GM12878 (cell line): Measurements from ENCODE around the gene MROH2A. TPM values are rescaled to one million over a fixed set of nuclear protein-coding genes. Genes with fewer than 3 reads are reported as not detected.

Source experiments
- ATAC-seq: fragments of 200-7000 bp; cut with Tn5 transposase; 3 replicates; pipeline ENCODE4 v1.9.1; 2020; ENCODE audit warnings: mild to moderate bottlenecking, moderate library complexity
- BruUV-seq: library from RNA; stranded (reverse); fragments of 400-500 nt; replicated peaks from 2 replicates; lab custom pipeline; 2021; lab: Mats Ljungman, UMichigan
- CTCF ChIA-PET: fragments of 300-600 bp; sonication (Branson Sonifier 250); formaldehyde crosslinking; extraction: SDS; loops from one replicate; lab custom pipeline; 2021; ENCODE audit warnings: inconsistent platforms; lab: Yijun Ruan, JAX
- POLR2A ChIA-PET: fragments of 350-600 bp; formaldehyde crosslinking; extraction: SDS; loops from one replicate; lab custom pipeline; 2021; ENCODE audit warnings: inconsistent platforms; lab: Charles Lee
- RAD21 ChIA-PET: fragments of 300-600 bp; sonication (Branson Sonifier 250); formaldehyde crosslinking; loops from one replicate; lab custom pipeline; 2023; ENCODE audit warnings: antibody characterized with exemption; ENCODE audit not compliant: unreplicated experiment; lab: Charles Lee
- SMC1A ChIA-PET: fragments of 300-600 bp; sonication (Branson Sonifier 250); formaldehyde crosslinking; loops from one replicate; lab custom pipeline; 2023; ENCODE audit not compliant: unreplicated experiment, uncharacterized antibody; lab: Charles Lee
- DNase-seq: peaks from one replicate; pipeline ENCODE4 v3.0.0-alpha.2; 2011; ENCODE audit warnings: low read depth, low spot score
- FAIRE-seq: peaks from 3 replicates; lab custom pipeline; 2011; peaks lifted over from hg19 to GRCh38; lab: Jason Lieb, UNC
- H2AFZ ChIP-seq: 2 replicates; pipeline ENCODE4 v1.6.0; 2011; ENCODE audit warnings: low read depth, low read length, control low read depth; ENCODE audit not compliant: control insufficient read depth
- H3K27ac ChIP-seq: 2 replicates; pipeline ENCODE4 v1.5.1; 2011; ENCODE audit warnings: control low read depth; ENCODE audit not compliant: control insufficient read depth, insufficient read depth
- H3K27me3 ChIP-seq, 2 experiments: replicated peaks in 1 of 2; 2 replicates each; pipeline versions ENCODE4 v1.6.0 to v1.6.1; 2011; ENCODE audit warnings: low read length in 1 of 2; ENCODE audit not compliant: control insufficient read depth in 2 of 2, insufficient read depth in 2 of 2
- H3K36me3 ChIP-seq, 2 experiments: 2 replicates each; pipeline ENCODE4 v1.5.1; 2011; ENCODE audit warnings: low read length in 1 of 2; ENCODE audit not compliant: control insufficient read depth in 2 of 2, insufficient read depth in 2 of 2
- H3K4me1 ChIP-seq: 2 replicates; pipeline ENCODE4 v1.6.1; 2011; ENCODE audit warnings: mild to moderate bottlenecking, low read length, moderate library complexity, mixed read lengths; ENCODE audit not compliant: control insufficient read depth, insufficient read depth
- H3K4me2 ChIP-seq: 2 replicates; pipeline ENCODE4 v1.6.0; 2011; ENCODE audit warnings: control low read depth; ENCODE audit not compliant: control insufficient read depth, insufficient read depth
- H3K4me3 ChIP-seq: fragments of 200-600 bp; sonication (generic); 2 replicates; pipeline ENCODE4 v1.5.1; 2016
- H3K79me2 ChIP-seq: 2 replicates; pipeline ENCODE4 v1.6.0; 2011; ENCODE audit warnings: low read length; ENCODE audit not compliant: control insufficient read depth, insufficient read depth
- H3K9ac ChIP-seq: 2 replicates; pipeline ENCODE4 v1.8.0; 2011; ENCODE audit warnings: low read length, control low read depth, mixed read lengths; ENCODE audit not compliant: control insufficient read depth, insufficient read depth
- H3K9me3 ChIP-seq: replicated peaks from 3 replicates; pipeline ENCODE4 v1.5.1; 2011; ENCODE audit warnings: mild to moderate bottlenecking, low read length; ENCODE audit not compliant: control insufficient read depth, insufficient read depth
- H4K20me1 ChIP-seq: 2 replicates; pipeline ENCODE4 v1.6.0; 2011; ENCODE audit not compliant: control insufficient read depth, insufficient read depth
- KDM1A ChIP-seq: fragments of 200-600 bp; sonication (generic); IDR thresholded peaks from 2 replicates; pipeline ENCODE4 v1.6.1; 2016; ENCODE audit warnings: borderline replicate concordance
- NFIC ChIP-seq: IDR thresholded peaks from 2 replicates; pipeline ENCODE4 v1.6.1; 2012; ENCODE audit warnings: low read depth, mild to moderate bottlenecking, inconsistent platforms, low read length, moderate library complexity
- POLR2AphosphoS5 ChIP-seq: IDR thresholded peaks from 2 replicates; pipeline ENCODE4 v1.6.1; 2011; ENCODE audit warnings: mild to moderate bottlenecking, low read length, inconsistent platforms
- RFX5 ChIP-seq: IDR thresholded peaks from 2 replicates; pipeline ENCODE4 v1.6.1; 2011; ENCODE audit warnings: low read depth, low read length, improper control_type of control experiment
- SP1 ChIP-seq: IDR thresholded peaks from one replicate; pipeline ENCODE4 v1.6.1; 2011; ENCODE audit warnings: low read depth, low read length
- WGBS: methylation state at CpG from one replicate; pipeline ENCODE4 v1.1.6; 2016; ENCODE audit warnings: low lambda C conversion rate; ENCODE audit not compliant: insufficient replicate concordance, insufficient coverage; ENCODE audit errors: missing lambda C conversion rate; 5-methylcytosine and 5-hydroxymethylcytosine counted together
- in situ Hi-C: fragments of 300-500 bp; cut with MboI; formaldehyde crosslinking; loops from 9 replicates; pipeline ENCODE4 v1.14.3; 2018; ENCODE audit warnings: mixed read lengths
- intact Hi-C: fragments of 100-400 bp; cut with micrococcal nuclease; formaldehyde crosslinking; loops from one replicate; pipeline ENCODE4 v1.14.2; 2022; ENCODE audit not compliant: unreplicated experiment
- polyA plus RNA-seq, 11 experiments: library from polyadenylated mRNA; depleted of rRNA in 4 of 11; unstranded in 6 of 11; stranded (reverse) in 5 of 11; fragments of >200 nt; fragmentation: Nextera tagmentation in 4 of 11; fragmentation: Illumina TruSeq in 1 of 11; extraction: Ambion mirVana in 4 of 11; extraction: Trizol in 1 of 11; gene quantifications; 1 replicate in 1 of 11; 2 replicates in 10 of 11; pipeline versions ENCODE4 v1.2.1 to v1.2.3, GENCODE V29; 2011 to 2016; ENCODE audit warnings: inconsistent platforms in 2 of 11, missing spikeins in 2 of 11, low read depth in 1 of 11
- total RNA-seq, 4 experiments: library from RNA; depleted of rRNA in 3 of 4; stranded (reverse); fragments of >200 nt in 3 of 4; fragmentation: Illumina TruSeq in 1 of 4; extraction: Trizol in 1 of 4; gene quantifications; 2 replicates each; pipeline versions ENCODE4 v1.2.1 to v1.2.3, GENCODE V29; 2013 to 2021
- TF ChIP-seq, protein P1 (sequence below): IDR thresholded peaks from 2 replicates; pipeline ENCODE4 v1.6.1; 2011; ENCODE audit warnings: borderline replicate concordance, low read depth, mild to moderate bottlenecking, moderate library complexity, mixed read lengths, low read length; ENCODE audit not compliant: insufficient read depth; ENCODE audit errors: extremely low read length

Gene MROH2A
- total and polyA plus RNA-seq, 10 of the 15 experiments (the other 5 are each of a cell fraction or from before 2014, with no cell fraction given), result not detected

- peak; percentile 31 for ATAC-seq
- ChIA-PET CTCF (no interaction called here), SMC1A (no interaction called here), RAD21 (no interaction called here), POLR2A (no interaction called here)
- no peak overlapping the region for H3K4me3 ChIP-seq
- intact Hi-C loops (no loop called here), in situ Hi-C loops (no loop called here)
- BruUV-seq, result no TSS peak
- H4K20me1 ChIP-seq, result no peaks in the 10 kb centered on the region
- no peak for TF ChIP-seq RFX5
- TF ChIP-seq POLR2AphosphoS5, result no peak
- TF ChIP-seq, protein P1, sequence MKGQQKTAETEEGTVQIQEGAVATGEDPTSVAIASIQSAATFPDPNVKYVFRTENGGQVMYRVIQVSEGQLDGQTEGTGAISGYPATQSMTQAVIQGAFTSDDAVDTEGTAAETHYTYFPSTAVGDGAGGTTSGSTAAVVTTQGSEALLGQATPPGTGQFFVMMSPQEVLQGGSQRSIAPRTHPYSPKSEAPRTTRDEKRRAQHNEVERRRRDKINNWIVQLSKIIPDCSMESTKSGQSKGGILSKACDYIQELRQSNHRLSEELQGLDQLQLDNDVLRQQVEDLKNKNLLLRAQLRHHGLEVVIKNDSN, result peak; percentile 5
- no peak for TF ChIP-seq KDM1A
- no peak for TF ChIP-seq NFIC
- TF ChIP-seq SP1, result no peak
- H3K79me2 ChIP-seq, result no peaks in the 10 kb centered on the region
- H2AFZ ChIP-seq, result no peak overlapping the region
- H3K4me2 ChIP-seq, result no peak overlapping the region
- no peaks in the 10 kb centered on the region for H3K27me3 ChIP-seq
- 24% methylated on average over 14 of the region's 14 CpGs for WGBS
- H3K27ac ChIP-seq, result no peak overlapping the region
- no peak for DNase-seq
- FAIRE-seq, result no peak
- H3K36me3 ChIP-seq, result peaks cover 15 to 16% of the 10 kb centered on the region in 2 experiments; a peak in 3 of 4 replicates
- H3K9me3 ChIP-seq, result no peaks in the 10 kb centered on the region
- no peaks in the 10 kb centered on the region for H3K4me1 ChIP-seq
- no peak overlapping the region for H3K9ac ChIP-seq
Observed at GRCh38 chr2:233831011-233831721, 53.0 kb downstream of the MROH2A start.
